Liver (tissue), 9 donors: Measurements from ENCODE around the gene GPR148. TPM values are rescaled to one million over a fixed set of nuclear protein-coding genes. Genes with fewer than 3 reads are reported as not detected.
A peak's percentile ranks its signal among the peaks of the same experiment; 100 is the strongest.

Experiments used
- DNase-seq: peaks from one replicate; pipeline ENCODE4 v3.0.0-alpha.2; 2017; ENCODE audit warnings: low spot score
- H3K27ac ChIP-seq, 2 donors: one replicate each; pipeline ENCODE4 v1.7.0; 2013; ENCODE audit warnings: inconsistent platforms in 2 of 2, low read length in 2 of 2, control low read depth in 1 of 2, low read depth in 1 of 2, mild to moderate bottlenecking in 1 of 2
- H3K27me3 ChIP-seq, 4 donors: one replicate each; pipeline versions ENCODE4 v1.6.1 to v1.7.0; 2013; ENCODE audit warnings: low read length in 3 of 4, inconsistent platforms in 1 of 4, mild to moderate bottlenecking in 1 of 4, moderate library complexity in 1 of 4; ENCODE audit not compliant: control insufficient read depth in 4 of 4, insufficient read depth in 4 of 4
- H3K36me3 ChIP-seq, 4 donors: one replicate each; pipeline versions ENCODE4 v1.6.1 to v1.7.0; 2013; ENCODE audit warnings: low read length in 3 of 4, mild to moderate bottlenecking in 3 of 4, low read depth in 1 of 4, moderate library complexity in 1 of 4; ENCODE audit not compliant: control insufficient read depth in 4 of 4, insufficient read depth in 3 of 4
- H3K4me1 ChIP-seq, 4 donors: one replicate each; pipeline versions ENCODE4 v1.6.1 to v1.7.0; 2013; ENCODE audit warnings: low read length in 3 of 4, mild to moderate bottlenecking in 3 of 4, moderate library complexity in 1 of 4; ENCODE audit not compliant: control insufficient read depth in 4 of 4, insufficient read depth in 4 of 4
- H3K4me3 ChIP-seq, 3 donors: one replicate each; pipeline versions ENCODE4 v1.6.1 to v1.7.0; 2013; ENCODE audit warnings: low read length in 3 of 3, control low read depth in 1 of 3, low read depth in 1 of 3, mild to moderate bottlenecking in 1 of 3
- H3K9ac ChIP-seq, 2 donors: one replicate each; pipeline ENCODE4 v1.7.0; 2013; ENCODE audit warnings: low read length in 2 of 2, mild to moderate bottlenecking in 2 of 2, moderate library complexity in 2 of 2, control low read depth in 1 of 2, low read depth in 1 of 2
- H3K9me3 ChIP-seq, 4 donors: one replicate each; pipeline versions ENCODE4 v1.6.1 to v1.7.0; 2013; ENCODE audit warnings: low read length in 3 of 4; ENCODE audit not compliant: control insufficient read depth in 4 of 4
- EGR1 ChIP-seq, 2 donors: IDR thresholded peaks; 2 replicates each; pipeline ENCODE4 v1.6.1; 2016 to 2018; ENCODE audit warnings: antibody characterized with exemption in 2 of 2, low read depth in 2 of 2
- FOXA2 ChIP-seq: IDR thresholded peaks from 2 replicates; pipeline ENCODE4 v1.6.1; 2016; ENCODE audit warnings: antibody characterized with exemption
- GABPA ChIP-seq, 2 donors: IDR thresholded peaks in 1 of 2; conservative IDR thresholded peaks in 1 of 2; 2 replicates each; pipeline ENCODE4 v1.6.1; 2016; ENCODE audit warnings: antibody characterized with exemption in 2 of 2, mild to moderate bottlenecking in 1 of 2, moderate library complexity in 1 of 2
- HNF4A ChIP-seq, 2 donors: conservative IDR thresholded peaks; 2 replicates each; pipeline ENCODE4 v1.6.1; 2016; ENCODE audit warnings: antibody characterized with exemption in 2 of 2, mild to moderate bottlenecking in 2 of 2
- JUND ChIP-seq, 2 donors: IDR thresholded peaks; 2 replicates each; pipeline ENCODE4 v1.6.1; 2016; ENCODE audit warnings: antibody characterized with exemption in 2 of 2
- NR2F2 ChIP-seq: IDR thresholded peaks from 2 replicates; pipeline ENCODE4 v1.6.1; 2016; ENCODE audit warnings: antibody characterized with exemption
- RAD21 ChIP-seq, 2 donors: IDR thresholded peaks; 2 replicates each; pipeline ENCODE4 v1.6.1; 2016; ENCODE audit warnings: antibody characterized with exemption in 2 of 2, mild to moderate bottlenecking in 2 of 2
- SP1 ChIP-seq: IDR thresholded peaks from 2 replicates; pipeline ENCODE4 v1.6.1; 2018; ENCODE audit warnings: antibody characterized with exemption, mild to moderate bottlenecking
- TAF1 ChIP-seq: conservative IDR thresholded peaks from 2 replicates; pipeline ENCODE4 v1.6.1; 2016; ENCODE audit warnings: antibody characterized with exemption, mild to moderate bottlenecking
- YY1 ChIP-seq: IDR thresholded peaks from 2 replicates; pipeline ENCODE4 v1.6.1; 2016; ENCODE audit warnings: antibody characterized with exemption, mild to moderate bottlenecking
- WGBS: extraction: QIAGEN DNeasy Blood & Tissue Kit; methylation state at CpG from one replicate; pipeline ENCODE4 v1.1.7; 2013; 5-methylcytosine and 5-hydroxymethylcytosine counted together
- polyA plus RNA-seq, 2 donors: library from polyadenylated mRNA; stranded (reverse) in 1 of 2; unstranded in 1 of 2; fragments of 200-250 nt in 1 of 2; fragments of >200 nt in 1 of 2; fragmentation: Nextera tagmentation in 1 of 2; extraction: Ambion mirVana in 1 of 2; gene quantifications; one replicate each; pipeline versions ENCODE4 v1.2.1 to v1.2.3, GENCODE V29; 2013 to 2015
- total RNA-seq, 2 donors: library from RNA; depleted of rRNA; stranded (reverse); fragments of >200 nt; gene quantifications; one replicate each; pipeline ENCODE4 v1.2.3, GENCODE V29; 2014
- TF ChIP-seq, protein P1 (sequence below): IDR thresholded peaks from 2 replicates; pipeline ENCODE4 v1.6.1; 2016; ENCODE audit warnings: antibody characterized with exemption, mild to moderate bottlenecking
- TF ChIP-seq, protein P2 (sequence below): IDR thresholded peaks from 2 replicates; pipeline ENCODE4 v1.6.1; 2016; ENCODE audit warnings: antibody characterized with exemption
- TF ChIP-seq, protein P3 (sequence below): IDR thresholded peaks from 2 replicates; pipeline ENCODE4 v1.6.1; 2016; ENCODE audit warnings: antibody characterized with exemption
- TF ChIP-seq, protein P4 (sequence below): IDR thresholded peaks from 2 replicates; pipeline ENCODE4 v1.6.1; 2016; ENCODE audit warnings: antibody characterized with exemption
- TF ChIP-seq, protein P5 (sequence below): fragments of 150-350 bp; IDR thresholded peaks from 2 replicates; pipeline ENCODE4 v1.5.1; 2017; ENCODE audit warnings: improper control_type of control experiment, low read depth, low read length; ENCODE audit not compliant: missing input control
- donor health status: healthy.
- donor health status: healthy.
- donor health status: healthy.
- donor health status: healthy.
- donor health status: healthy.

GPR148 gene
- total and polyA plus RNA-seq, 4 donors, result not detected

DNA sequence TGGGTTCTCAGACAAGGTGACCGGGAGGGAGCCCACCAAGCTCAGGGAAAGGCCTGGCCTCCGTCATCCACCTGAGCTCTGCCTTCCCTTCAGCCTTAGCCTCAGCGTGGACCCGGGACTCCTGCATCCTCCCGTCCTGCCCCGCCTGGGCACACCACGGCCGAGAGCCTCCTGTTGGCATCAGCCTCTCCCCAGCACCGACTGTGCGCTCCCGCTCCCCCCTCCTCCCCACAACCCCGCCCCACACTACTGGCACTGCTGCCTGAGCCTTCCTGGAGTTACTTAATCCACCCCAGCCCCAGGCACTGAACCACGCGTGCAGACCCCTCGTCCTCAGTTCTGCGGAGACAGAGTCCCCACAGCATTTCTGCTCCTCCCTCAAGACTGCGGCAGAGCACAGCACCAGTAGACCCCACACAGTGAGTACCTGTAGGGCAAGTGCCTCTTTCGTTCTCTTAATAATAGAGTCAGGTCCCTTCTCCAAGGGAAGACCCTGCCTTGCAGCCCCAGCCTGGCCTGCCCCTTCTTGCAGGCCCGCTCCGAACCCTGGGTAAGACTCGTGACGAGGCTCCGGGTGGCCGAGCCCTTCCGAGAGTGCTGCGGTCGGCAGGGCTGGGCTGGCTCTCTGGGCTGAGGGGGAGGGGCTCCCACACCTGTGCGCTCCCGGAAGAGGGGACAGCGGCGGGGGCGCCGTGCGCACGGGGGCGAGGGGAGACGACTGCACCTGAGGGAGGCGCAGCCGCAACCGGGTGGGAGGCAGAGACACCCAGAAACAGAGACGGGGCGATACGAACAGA is 26.6 kb downstream of the GPR148 start, which contains the start of gene AMER3:
TSS of gene AMER3 (plus strand) at position 285 of the 797 bp plus-strand sequence. CDS start 6,533 bp downstream, outside the sequence.
- peaks cover 0 to 23% (median 6%) of the 10 kb centered on the region in 4 donors for H3K27me3 ChIP-seq

DNA sequence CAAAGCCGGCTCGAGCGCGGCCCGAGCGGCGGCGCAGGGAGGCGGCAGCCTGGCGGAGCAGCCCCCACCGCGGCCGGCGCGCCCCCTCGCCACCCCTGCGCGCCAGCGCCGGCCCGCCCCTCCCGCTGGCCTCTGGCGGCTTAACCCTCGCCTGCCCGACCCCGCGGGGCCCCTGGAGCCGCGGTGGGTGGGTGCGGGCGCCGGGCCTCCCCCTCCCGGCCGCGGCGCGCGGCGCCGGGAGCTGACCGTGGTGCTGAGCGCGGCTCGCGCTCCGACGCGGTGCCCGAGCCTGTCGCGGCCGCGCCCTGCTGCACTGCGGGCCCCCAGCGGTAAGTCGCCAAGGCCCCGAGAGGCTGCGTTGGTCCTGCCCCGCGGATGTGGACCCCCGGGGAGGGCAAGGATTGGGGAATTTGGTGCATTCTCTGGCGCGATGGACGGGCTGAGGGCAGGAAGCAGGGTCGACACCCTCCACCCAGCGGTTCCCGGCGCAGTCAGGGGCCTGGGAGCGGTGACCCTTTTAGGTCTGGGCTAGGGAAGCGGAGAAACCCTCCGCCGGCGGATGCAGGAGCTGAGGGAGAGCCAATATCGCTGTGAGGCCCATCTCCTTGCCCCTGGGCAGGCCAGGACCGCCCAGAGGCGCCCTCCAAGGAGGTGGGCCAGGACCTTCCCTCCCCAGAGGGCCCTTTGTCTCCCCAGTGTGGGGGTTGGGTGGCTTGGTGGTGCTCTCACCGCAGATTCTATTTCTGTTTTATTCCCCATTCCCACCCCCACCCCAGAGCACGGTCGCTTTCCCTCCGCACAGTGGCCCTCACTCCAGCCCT is 27.4 kb downstream of the GPR148 start:
- Histone ChIP-seq H3K4me3 (peak overlapping the region in 1 of 3 donors; percentile 46), H3K9ac (no peak overlapping the region), H3K4me1 (peaks cover 0 to 9% (median 4%) of the 10 kb centered on the region in 4 donors), H3K9me3 (no peaks in the 10 kb centered on the region), H3K36me3 (no peaks in the 10 kb centered on the region), H3K27ac (no peak overlapping the region), H3K27me3 (peaks cover 0 to 23% (median 6%) of the 10 kb centered on the region in 4 donors)
- no peak for DNase-seq
- WGBS, result 7% methylated on average over 80 of the region's 80 CpGs
- TF ChIP-seq, protein P1, sequence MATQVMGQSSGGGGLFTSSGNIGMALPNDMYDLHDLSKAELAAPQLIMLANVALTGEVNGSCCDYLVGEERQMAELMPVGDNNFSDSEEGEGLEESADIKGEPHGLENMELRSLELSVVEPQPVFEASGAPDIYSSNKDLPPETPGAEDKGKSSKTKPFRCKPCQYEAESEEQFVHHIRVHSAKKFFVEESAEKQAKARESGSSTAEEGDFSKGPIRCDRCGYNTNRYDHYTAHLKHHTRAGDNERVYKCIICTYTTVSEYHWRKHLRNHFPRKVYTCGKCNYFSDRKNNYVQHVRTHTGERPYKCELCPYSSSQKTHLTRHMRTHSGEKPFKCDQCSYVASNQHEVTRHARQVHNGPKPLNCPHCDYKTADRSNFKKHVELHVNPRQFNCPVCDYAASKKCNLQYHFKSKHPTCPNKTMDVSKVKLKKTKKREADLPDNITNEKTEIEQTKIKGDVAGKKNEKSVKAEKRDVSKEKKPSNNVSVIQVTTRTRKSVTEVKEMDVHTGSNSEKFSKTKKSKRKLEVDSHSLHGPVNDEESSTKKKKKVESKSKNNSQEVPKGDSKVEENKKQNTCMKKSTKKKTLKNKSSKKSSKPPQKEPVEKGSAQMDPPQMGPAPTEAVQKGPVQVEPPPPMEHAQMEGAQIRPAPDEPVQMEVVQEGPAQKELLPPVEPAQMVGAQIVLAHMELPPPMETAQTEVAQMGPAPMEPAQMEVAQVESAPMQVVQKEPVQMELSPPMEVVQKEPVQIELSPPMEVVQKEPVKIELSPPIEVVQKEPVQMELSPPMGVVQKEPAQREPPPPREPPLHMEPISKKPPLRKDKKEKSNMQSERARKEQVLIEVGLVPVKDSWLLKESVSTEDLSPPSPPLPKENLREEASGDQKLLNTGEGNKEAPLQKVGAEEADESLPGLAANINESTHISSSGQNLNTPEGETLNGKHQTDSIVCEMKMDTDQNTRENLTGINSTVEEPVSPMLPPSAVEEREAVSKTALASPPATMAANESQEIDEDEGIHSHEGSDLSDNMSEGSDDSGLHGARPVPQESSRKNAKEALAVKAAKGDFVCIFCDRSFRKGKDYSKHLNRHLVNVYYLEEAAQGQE, result peak; percentile 34
- no peak for TF ChIP-seq SP1

More for the DNA sequence above, 26.6 kb downstream of the GPR148 start, which contains the start of gene AMER3:
- 3% methylated on average over 43 of the region's 43 CpGs for WGBS
- no peaks in the 10 kb centered on the region for H3K36me3 ChIP-seq
- TF ChIP-seq RAD21 (IDR thresholded peaks at IDR 0.05), result no peak
- TF ChIP-seq HNF4A (conservative IDR thresholded peaks at IDR 0.05), result no peak
- TF ChIP-seq, protein P2, sequence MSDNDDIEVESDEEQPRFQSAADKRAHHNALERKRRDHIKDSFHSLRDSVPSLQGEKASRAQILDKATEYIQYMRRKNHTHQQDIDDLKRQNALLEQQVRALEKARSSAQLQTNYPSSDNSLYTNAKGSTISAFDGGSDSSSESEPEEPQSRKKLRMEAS, result no peak
- H3K9ac ChIP-seq, result no peak within 1 kb of the TSS
- no peak for DNase-seq
- H3K27ac ChIP-seq, result no peak within 1 kb of the TSS
- peak within 1 kb of the TSS in 1 of 3 donors; percentile 46 for H3K4me3 ChIP-seq
- H3K9me3 ChIP-seq, result peaks cover 0 to 3% (median 0%) of the 10 kb centered on the region in 4 donors
- peaks cover 0 to 9% (median 4%) of the 10 kb centered on the region in 4 donors for H3K4me1 ChIP-seq

DNA sequence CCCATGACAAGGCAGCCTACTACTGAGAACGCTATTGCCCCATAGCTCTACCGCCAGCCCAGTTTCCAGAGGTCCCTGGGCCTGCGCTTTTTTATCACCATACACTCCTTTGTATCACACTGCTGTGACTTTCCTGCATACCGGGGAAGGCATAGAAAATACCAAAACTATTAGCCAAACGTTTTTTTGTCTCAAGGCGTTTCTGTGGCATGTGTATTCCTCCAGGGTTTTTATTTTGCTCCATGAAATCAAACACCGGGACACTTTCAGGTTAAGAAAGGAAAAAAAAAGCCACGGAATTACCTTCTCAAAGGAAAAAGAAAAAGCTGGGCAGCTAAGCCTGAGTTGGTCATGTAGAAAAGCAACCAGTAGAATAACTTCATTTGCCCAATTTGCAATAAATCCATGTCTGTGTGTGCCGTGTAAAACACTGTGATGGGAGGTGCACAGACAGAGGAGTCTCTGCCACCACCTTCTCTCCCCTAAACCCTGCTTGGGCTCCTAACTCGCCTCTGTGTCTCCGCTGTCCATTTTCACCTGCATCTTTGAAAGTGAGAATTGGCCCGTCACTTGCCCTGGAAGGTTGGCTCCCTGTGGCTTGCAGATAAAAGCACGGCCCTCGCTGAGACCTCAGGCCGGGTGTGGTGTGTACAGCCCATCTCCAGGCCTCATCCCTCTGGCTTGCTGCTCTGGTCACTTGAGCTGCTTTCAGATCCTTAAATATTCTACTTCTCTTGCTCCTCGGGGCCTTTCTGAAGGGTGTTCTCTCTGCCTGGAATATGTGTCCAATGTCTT is 28.2 kb downstream of the GPR148 start:
- Histone ChIP-seq H3K27ac (no peak overlapping the region), H3K36me3 (no peaks in the 10 kb centered on the region), H3K4me1 (peaks cover 0 to 9% (median 4%) of the 10 kb centered on the region in 4 donors), H3K9ac (no peak overlapping the region), H3K27me3 (peaks cover 0 to 23% (median 6%) of the 10 kb centered on the region in 4 donors), H3K4me3 (no peak overlapping the region), H3K9me3 (no peaks in the 10 kb centered on the region)
- WGBS, result 31% methylated on average over 16 of the region's 16 CpGs
- TF ChIP-seq NR2F2 (no peak), EGR1 (IDR thresholded peaks at IDR 0.05; ENCODE audit: low read depth in 2 of 2) (no peak), TAF1 (no peak), GABPA (IDR thresholded peaks at IDR 0.05 in 1 of 2, conservative IDR thresholded peaks at IDR 0.05 in 1 of 2) (no peak), JUND (IDR thresholded peaks at IDR 0.05) (no peak), SP1 (no peak), FOXA2 (no peak), RAD21 (IDR thresholded peaks at IDR 0.05) (no peak), YY1 (no peak)
- TF ChIP-seq, protein P3, sequence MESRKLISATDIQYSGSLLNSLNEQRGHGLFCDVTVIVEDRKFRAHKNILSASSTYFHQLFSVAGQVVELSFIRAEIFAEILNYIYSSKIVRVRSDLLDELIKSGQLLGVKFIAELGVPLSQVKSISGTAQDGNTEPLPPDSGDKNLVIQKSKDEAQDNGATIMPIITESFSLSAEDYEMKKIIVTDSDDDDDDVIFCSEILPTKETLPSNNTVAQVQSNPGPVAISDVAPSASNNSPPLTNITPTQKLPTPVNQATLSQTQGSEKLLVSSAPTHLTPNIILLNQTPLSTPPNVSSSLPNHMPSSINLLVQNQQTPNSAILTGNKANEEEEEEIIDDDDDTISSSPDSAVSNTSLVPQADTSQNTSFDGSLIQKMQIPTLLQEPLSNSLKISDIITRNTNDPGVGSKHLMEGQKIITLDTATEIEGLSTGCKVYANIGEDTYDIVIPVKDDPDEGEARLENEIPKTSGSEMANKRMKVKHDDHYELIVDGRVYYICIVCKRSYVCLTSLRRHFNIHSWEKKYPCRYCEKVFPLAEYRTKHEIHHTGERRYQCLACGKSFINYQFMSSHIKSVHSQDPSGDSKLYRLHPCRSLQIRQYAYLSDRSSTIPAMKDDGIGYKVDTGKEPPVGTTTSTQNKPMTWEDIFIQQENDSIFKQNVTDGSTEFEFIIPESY, result no peak
- TF ChIP-seq, protein P4, sequence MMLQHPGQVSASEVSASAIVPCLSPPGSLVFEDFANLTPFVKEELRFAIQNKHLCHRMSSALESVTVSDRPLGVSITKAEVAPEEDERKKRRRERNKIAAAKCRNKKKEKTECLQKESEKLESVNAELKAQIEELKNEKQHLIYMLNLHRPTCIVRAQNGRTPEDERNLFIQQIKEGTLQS, result no peak
- TF ChIP-seq, protein P5, sequence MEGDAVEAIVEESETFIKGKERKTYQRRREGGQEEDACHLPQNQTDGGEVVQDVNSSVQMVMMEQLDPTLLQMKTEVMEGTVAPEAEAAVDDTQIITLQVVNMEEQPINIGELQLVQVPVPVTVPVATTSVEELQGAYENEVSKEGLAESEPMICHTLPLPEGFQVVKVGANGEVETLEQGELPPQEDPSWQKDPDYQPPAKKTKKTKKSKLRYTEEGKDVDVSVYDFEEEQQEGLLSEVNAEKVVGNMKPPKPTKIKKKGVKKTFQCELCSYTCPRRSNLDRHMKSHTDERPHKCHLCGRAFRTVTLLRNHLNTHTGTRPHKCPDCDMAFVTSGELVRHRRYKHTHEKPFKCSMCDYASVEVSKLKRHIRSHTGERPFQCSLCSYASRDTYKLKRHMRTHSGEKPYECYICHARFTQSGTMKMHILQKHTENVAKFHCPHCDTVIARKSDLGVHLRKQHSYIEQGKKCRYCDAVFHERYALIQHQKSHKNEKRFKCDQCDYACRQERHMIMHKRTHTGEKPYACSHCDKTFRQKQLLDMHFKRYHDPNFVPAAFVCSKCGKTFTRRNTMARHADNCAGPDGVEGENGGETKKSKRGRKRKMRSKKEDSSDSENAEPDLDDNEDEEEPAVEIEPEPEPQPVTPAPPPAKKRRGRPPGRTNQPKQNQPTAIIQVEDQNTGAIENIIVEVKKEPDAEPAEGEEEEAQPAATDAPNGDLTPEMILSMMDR, result no peak
- DNase-seq, result no peak
